Measurements from ENCODE around the gene KRT76.
A peak's percentile ranks its signal among the peaks of the same experiment; 100 is the strongest.

KRT76 gene

GRCh38 chr12:52788876-52789636 lies 11.9 kb upstream of the KRT76 start:
- TF ChIP-seq CTCF (IDR thresholded peaks at IDR 0.05), result no peak
- Mint-ChIP-seq H3K36me3 (ENCODE audit: low read depth) (no peaks in the 10 kb centered on the region), H3K27me3 (ENCODE audit: low read depth, poor library complexity) (peaks cover 64% of the 10 kb centered on the region), H3K4me1 (no peaks in the 10 kb centered on the region), H3K27ac (peak overlapping the region; percentile 47), H3K9me3 (no peaks in the 10 kb centered on the region), H3K4me3 (peak overlapping the region; percentile 49)
- no peak for DNase-seq

GRCh38 chr12:52788192-52788875 lies 11.2 kb upstream of the KRT76 start:
- no peak for DNase-seq
- Mint-ChIP-seq H3K4me3 (no peak overlapping the region), H3K27me3 (ENCODE audit: low read depth, poor library complexity) (peaks cover 63% of the 10 kb centered on the region), H3K27ac (no peak overlapping the region), H3K4me1 (no peaks in the 10 kb centered on the region), H3K9me3 (no peaks in the 10 kb centered on the region), H3K36me3 (ENCODE audit: low read depth) (no peaks in the 10 kb centered on the region)
- TF ChIP-seq CTCF (IDR thresholded peaks at IDR 0.05), result no peak

GRCh38 chr12:52787324-52788191 lies 10.4 kb upstream of the KRT76 start:
- Mint-ChIP-seq H3K27ac (no peak overlapping the region), H3K9me3 (no peaks in the 10 kb centered on the region), H3K4me1 (no peaks in the 10 kb centered on the region), H3K27me3 (ENCODE audit: low read depth, poor library complexity) (peaks cover 58% of the 10 kb centered on the region), H3K36me3 (ENCODE audit: low read depth) (no peaks in the 10 kb centered on the region), H3K4me3 (no peak overlapping the region)
- TF ChIP-seq CTCF (IDR thresholded peaks at IDR 0.05), result no peak
- DNase-seq, result no peak

GRCh38 chr12:52784909-52785308 lies 7.8 kb upstream of the KRT76 start:
- Mint-ChIP-seq H3K4me3 (no peak overlapping the region), H3K27ac (no peak overlapping the region), H3K36me3 (ENCODE audit: low read depth) (no peaks in the 10 kb centered on the region), H3K4me1 (no peaks in the 10 kb centered on the region), H3K27me3 (ENCODE audit: low read depth, poor library complexity) (peaks cover 50% of the 10 kb centered on the region), H3K9me3 (no peaks in the 10 kb centered on the region)
- no peak for DNase-seq
- no peak for TF ChIP-seq CTCF (IDR thresholded peaks at IDR 0.05)

- no peaks in the 10 kb centered on the region for H3K4me1 Mint-ChIP-seq
- H3K4me3 Mint-ChIP-seq, result no peak overlapping the region
- H3K9me3 Mint-ChIP-seq, result no peaks in the 10 kb centered on the region
- peaks cover 54% of the 10 kb centered on the region for H3K27me3 Mint-ChIP-seq (ENCODE audit: low read depth, poor library complexity)
- no peak for TF ChIP-seq CTCF (IDR thresholded peaks at IDR 0.05)
- no peaks in the 10 kb centered on the region for H3K36me3 Mint-ChIP-seq (ENCODE audit: low read depth)
- H3K27ac Mint-ChIP-seq, result no peak overlapping the region
- no peak for DNase-seq
These were observed 6.6 kb upstream of the KRT76 start for GRCh38 chr12:52783563-52784316.
